Vagina (tissue), 2 donors: ENCODE results near the gene CHST11. TPM values are rescaled to one million over a fixed set of nuclear protein-coding genes. Genes with fewer than 3 reads are reported as not detected.

Experiments used
- DNase-seq, 2 donors: peaks; one replicate each; pipeline ENCODE4 v3.0.0-alpha.2; 2017; ENCODE audit errors: extremely low spot score in 2 of 2
- H3K27ac ChIP-seq: fragments of 200-600 bp; sonication (generic); one replicate; pipeline ENCODE4 v1.5.1; 2019
- H3K27me3 ChIP-seq: fragments of 200-600 bp; sonication (generic); one replicate; pipeline ENCODE4 v1.5.1; 2019
- H3K36me3 ChIP-seq, 2 donors: fragments of 200-600 bp; sonication (generic); one replicate each; pipeline ENCODE4 v1.5.1; 2017 to 2019
- H3K4me1 ChIP-seq: fragments of 200-600 bp; sonication (generic); one replicate; pipeline ENCODE4 v1.5.1; 2019
- H3K4me3 ChIP-seq, 2 donors: fragments of 200-600 bp; sonication (generic); 1 replicate in 1 of 2; 2 replicates in 1 of 2; pipeline ENCODE4 v1.5.1; 2016 to 2019
- H3K9me3 ChIP-seq: fragments of 200-600 bp; sonication (generic); one replicate; pipeline ENCODE4 v1.5.1; 2019
- POLR2A ChIP-seq, 2 donors: fragments of 450-650 bp; IDR thresholded peaks; one replicate each; pipeline ENCODE4 v1.6.1; 2017; ENCODE audit warnings: antibody characterized with exemption in 2 of 2, mild to moderate bottlenecking in 2 of 2, moderate library complexity in 2 of 2
- POLR2AphosphoS5 ChIP-seq, 2 donors: sonication (generic); formaldehyde crosslinking; IDR thresholded peaks; one replicate each; pipeline ENCODE4 v1.9.0; 2017; ENCODE audit warnings: antibody characterized with exemption in 2 of 2, mild to moderate bottlenecking in 2 of 2, low read depth in 1 of 2; ENCODE audit not compliant: insufficient read depth in 1 of 2
- intact Hi-C: fragments of 100-400 bp; cut with DNase I; formaldehyde crosslinking; loops from one replicate; pipeline ENCODE4 v1.15.1; 2023
- total RNA-seq: library from RNA; depleted of rRNA; stranded (reverse); fragments of >200 nt; gene quantifications from one replicate; pipeline ENCODE4 v1.2.3, GENCODE V29; 2016
- TF ChIP-seq, protein P1 (sequence below), 3 experiments: fragments of 450-650 bp in 2 of 3; fragments of 200-600 bp in 1 of 3; sonication (generic) in 1 of 3; IDR thresholded peaks; one replicate each; pipeline ENCODE4 v1.5.1; 2017 to 2019; ENCODE audit warnings: antibody characterized with exemption in 3 of 3, mild to moderate bottlenecking in 2 of 3, moderate library complexity in 2 of 3

The CHST11 gene
- total RNA-seq, 1 donor from 2014 or later = 40.0 TPM

DNA sequence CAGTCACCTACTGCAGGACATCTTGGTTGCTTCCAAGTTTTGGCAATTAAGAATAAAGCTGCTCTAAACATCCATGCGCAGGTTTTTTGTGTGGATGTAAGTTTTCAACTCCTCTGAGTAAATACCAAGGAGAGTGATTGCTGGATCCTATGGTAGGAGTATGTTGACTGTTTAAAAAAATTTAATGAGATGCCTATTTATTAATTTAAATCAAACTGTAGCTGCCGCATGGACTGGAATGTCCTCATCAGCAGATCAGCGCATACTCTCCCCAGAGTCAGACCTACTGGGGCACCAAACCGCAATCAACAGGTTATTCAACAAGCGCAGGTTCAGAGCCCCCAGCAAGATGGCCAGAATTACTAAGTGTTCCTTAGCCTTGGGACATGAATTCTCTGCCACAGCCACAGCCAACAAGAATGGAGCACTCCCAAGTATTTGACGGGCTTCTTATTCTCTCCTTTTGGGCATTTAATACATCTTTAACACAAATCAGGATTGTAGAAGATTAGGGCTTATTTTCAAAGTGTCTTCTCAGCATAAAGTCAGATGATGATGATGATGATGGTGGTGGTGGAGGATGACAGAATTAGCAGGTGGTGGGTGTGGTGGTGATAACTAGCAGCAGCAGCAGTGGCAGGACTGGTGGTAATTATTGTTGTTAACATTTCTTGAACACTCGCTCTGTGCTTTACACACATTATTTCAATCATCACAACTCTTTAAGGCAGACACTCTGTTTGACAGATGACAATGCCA lies 170.7 kb downstream of the CHST11 start:
- Histone ChIP-seq H3K4me3 (no peak overlapping the region), H3K27me3 (no peaks in the 10 kb centered on the region), H3K4me1 (peaks cover 17% of the 10 kb centered on the region), H3K27ac (no peak overlapping the region), H3K9me3 (no peaks in the 10 kb centered on the region), H3K36me3 (no peaks in the 10 kb centered on the region)
- no peak for DNase-seq
- intact Hi-C loops = no loop called here
- no peak for TF ChIP-seq POLR2AphosphoS5 (IDR thresholded peaks at IDR 0.05; ENCODE audit: insufficient read depth in 1 of 2, low read depth in 1 of 2)
- TF ChIP-seq POLR2A (IDR thresholded peaks at IDR 0.05) = no peak
- TF ChIP-seq, protein P1, sequence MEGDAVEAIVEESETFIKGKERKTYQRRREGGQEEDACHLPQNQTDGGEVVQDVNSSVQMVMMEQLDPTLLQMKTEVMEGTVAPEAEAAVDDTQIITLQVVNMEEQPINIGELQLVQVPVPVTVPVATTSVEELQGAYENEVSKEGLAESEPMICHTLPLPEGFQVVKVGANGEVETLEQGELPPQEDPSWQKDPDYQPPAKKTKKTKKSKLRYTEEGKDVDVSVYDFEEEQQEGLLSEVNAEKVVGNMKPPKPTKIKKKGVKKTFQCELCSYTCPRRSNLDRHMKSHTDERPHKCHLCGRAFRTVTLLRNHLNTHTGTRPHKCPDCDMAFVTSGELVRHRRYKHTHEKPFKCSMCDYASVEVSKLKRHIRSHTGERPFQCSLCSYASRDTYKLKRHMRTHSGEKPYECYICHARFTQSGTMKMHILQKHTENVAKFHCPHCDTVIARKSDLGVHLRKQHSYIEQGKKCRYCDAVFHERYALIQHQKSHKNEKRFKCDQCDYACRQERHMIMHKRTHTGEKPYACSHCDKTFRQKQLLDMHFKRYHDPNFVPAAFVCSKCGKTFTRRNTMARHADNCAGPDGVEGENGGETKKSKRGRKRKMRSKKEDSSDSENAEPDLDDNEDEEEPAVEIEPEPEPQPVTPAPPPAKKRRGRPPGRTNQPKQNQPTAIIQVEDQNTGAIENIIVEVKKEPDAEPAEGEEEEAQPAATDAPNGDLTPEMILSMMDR (IDR thresholded peaks at IDR 0.05) = no peak

DNA sequence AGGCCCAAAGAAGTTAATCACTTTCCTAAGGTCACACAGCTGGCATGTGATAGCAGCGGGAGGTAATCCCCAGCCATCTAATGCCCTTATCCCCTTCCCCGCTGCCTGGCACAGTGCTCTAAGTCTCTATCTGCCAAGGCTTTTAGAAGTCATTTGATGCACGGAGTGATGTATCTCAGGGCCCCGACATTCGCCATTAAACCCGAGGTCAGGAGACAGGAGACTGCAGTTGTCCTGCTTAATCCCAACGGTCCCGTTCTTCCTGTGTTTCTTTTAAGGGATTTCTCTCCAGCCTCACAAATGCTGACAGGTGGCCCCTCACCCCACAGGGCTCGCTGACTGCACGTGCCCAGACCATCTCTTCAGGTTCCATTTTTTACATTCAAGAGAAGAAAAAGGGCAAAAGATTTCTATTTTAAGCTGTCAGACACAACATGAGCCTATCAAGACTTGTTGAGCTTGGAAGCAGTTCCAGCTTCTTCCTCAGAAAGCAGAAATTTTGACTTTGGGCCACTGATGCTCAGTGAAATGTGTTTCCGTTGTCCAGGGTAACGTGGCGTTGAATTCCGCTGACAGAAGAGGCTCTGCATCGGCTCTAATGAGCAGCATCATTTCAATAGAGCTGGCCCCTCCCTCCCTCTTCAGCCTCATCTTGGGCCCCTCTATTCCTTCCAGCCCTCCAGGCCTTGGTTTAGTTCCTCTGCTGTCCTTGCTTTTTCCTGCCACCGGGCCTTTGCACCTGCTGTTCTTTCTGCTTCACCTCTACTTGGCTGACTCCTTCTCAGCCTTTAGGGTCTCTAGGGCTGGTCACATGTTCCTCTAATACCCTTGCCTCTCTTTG lies 171.5 kb downstream of the CHST11 start:
- intact Hi-C loops = no loop called here
- H3K27me3 ChIP-seq = no peaks in the 10 kb centered on the region
- TF ChIP-seq, protein P1 (IDR thresholded peaks at IDR 0.05) = no peak
- no peak for TF ChIP-seq POLR2AphosphoS5 (IDR thresholded peaks at IDR 0.05; ENCODE audit: insufficient read depth in 1 of 2, low read depth in 1 of 2)
- no peak for TF ChIP-seq POLR2A (IDR thresholded peaks at IDR 0.05)
- H3K4me1 ChIP-seq = peaks cover 22% of the 10 kb centered on the region
- H3K36me3 ChIP-seq = no peaks in the 10 kb centered on the region
- DNase-seq = no peak
- H3K27ac ChIP-seq = no peak overlapping the region
- H3K4me3 ChIP-seq = no peak overlapping the region
- H3K9me3 ChIP-seq = no peaks in the 10 kb centered on the region

DNA sequence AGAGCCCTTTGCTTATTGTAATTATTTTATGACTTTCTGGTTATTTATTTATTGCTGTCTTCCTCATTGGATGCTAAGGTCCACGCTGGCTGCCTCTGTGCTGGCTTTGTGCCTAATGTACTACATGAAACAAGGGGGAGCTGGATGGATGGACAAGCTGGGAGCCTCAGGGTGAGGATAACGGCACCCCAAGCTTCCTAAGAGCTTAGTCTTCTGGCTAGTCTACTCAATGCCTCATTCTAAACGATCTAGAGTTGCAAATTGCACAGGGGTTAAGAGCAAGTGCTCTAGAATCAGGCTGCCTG lies 172.0 kb downstream of the CHST11 start:
- H3K4me3 ChIP-seq = no peak overlapping the region
- intact Hi-C loops = no loop called here
- H3K27ac ChIP-seq = no peak overlapping the region
- H3K27me3 ChIP-seq = no peaks in the 10 kb centered on the region
- H3K36me3 ChIP-seq = no peaks in the 10 kb centered on the region
- DNase-seq = no peak
- TF ChIP-seq, protein P1 (IDR thresholded peaks at IDR 0.05) = no peak
- TF ChIP-seq POLR2AphosphoS5 (IDR thresholded peaks at IDR 0.05; ENCODE audit: insufficient read depth in 1 of 2, low read depth in 1 of 2) = no peak
- no peaks in the 10 kb centered on the region for H3K9me3 ChIP-seq
- peaks cover 22% of the 10 kb centered on the region for H3K4me1 ChIP-seq

DNA sequence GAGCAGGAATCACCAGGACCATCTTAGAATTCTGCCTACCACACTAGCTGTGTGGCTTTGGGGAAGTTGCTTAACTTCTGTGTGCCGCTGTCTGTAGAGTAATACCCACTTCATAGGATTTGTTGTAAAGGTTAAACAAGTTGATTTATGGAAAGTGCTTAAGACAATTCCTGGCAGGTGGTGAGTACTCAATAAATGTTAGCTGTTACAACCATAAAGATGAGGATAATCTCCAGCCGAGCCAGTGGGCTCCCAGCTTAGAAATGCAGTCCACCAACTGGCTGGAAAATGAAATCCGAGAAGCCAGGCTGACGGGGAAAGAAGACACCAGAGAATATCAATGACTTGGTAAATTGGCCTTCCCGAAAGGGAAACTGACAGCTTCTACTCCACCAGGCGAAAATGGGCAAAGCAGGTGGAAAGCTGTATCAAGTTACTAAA lies 173.5 kb downstream of the CHST11 start:
- intact Hi-C loops = no loop called here

More for the DNA sequence above, 173.5 kb downstream of the CHST11 start:
- no peak overlapping the region for H3K27ac ChIP-seq
- no peaks in the 10 kb centered on the region for H3K27me3 ChIP-seq
- peaks cover 22% of the 10 kb centered on the region for H3K4me1 ChIP-seq
- TF ChIP-seq POLR2A (IDR thresholded peaks at IDR 0.05) = no peak
- TF ChIP-seq, protein P1 (IDR thresholded peaks at IDR 0.05) = no peak
- DNase-seq = no peak
- no peaks in the 10 kb centered on the region for H3K9me3 ChIP-seq
- H3K36me3 ChIP-seq = no peaks in the 10 kb centered on the region
- no peak overlapping the region for H3K4me3 ChIP-seq
